HG02973 (cell line): Measurements from ENCODE around the gene CRABP1.
A peak's percentile ranks its signal among the peaks of the same experiment; 100 is the strongest.

Experiments
- ATAC-seq: cut with Tn5 transposase; IDR thresholded peaks from one replicate; pipeline ENCODE4 v1.9.1; 2021; ENCODE audit warnings: moderate library complexity; ENCODE audit not compliant: unreplicated experiment

The CRABP1 gene

GRCh38 chr15:78340231-78341056 is at the start of gene CRABP1:
Gene CRABP1, plus strand, starts transcription at chr15:78340353. Its CDS starts 76 bp downstream, at chr15:78340429.
- ATAC-seq = no peak

GRCh38 chr15:78291052-78291451 is 49.1 kb upstream of the CRABP1 start:
- ATAC-seq = no peak

- ATAC-seq = no peak
These were observed 48.5 kb upstream of the CRABP1 start for GRCh38 chr15:78291698-78292097.

GRCh38 chr15:78292219-78292618 is 47.9 kb upstream of the CRABP1 start:
- no peak for ATAC-seq

- ATAC-seq = peak; percentile 79
These were observed 40.8 kb upstream of the CRABP1 start, which contains the start of gene SKIC8 for GRCh38 chr15:78299101-78299930. Gene SKIC8, minus strand, starts transcription at chr15:78299609. Its CDS starts 3,923 bp downstream, at chr15:78295686.

GRCh38 chr15:78301326-78301725 is 38.8 kb upstream of the CRABP1 start:
- ATAC-seq = no peak

GRCh38 chr15:78301828-78302227 is 38.3 kb upstream of the CRABP1 start:
- no peak for ATAC-seq

- ATAC-seq = no peak
These were observed 37.4 kb upstream of the CRABP1 start for GRCh38 chr15:78302579-78303312.

- ATAC-seq = no peak
These were observed 35.7 kb upstream of the CRABP1 start for GRCh38 chr15:78304216-78305066.

GRCh38 chr15:78306176-78306774 is 33.9 kb upstream of the CRABP1 start:
- no peak for ATAC-seq

- ATAC-seq = no peak
These were observed 32.2 kb upstream of the CRABP1 start for GRCh38 chr15:78307976-78308375.

- ATAC-seq = no peak
These were observed 31.6 kb upstream of the CRABP1 start for GRCh38 chr15:78308422-78309032.

GRCh38 chr15:78311292-78311691 is 28.9 kb upstream of the CRABP1 start:
- ATAC-seq = no peak

- ATAC-seq = no peak
These were observed 27.6 kb upstream of the CRABP1 start for GRCh38 chr15:78312536-78312935.

- ATAC-seq = no peak
These were observed 27.2 kb upstream of the CRABP1 start for GRCh38 chr15:78312957-78313356.

- no peak for ATAC-seq
These were observed 26.8 kb upstream of the CRABP1 start for GRCh38 chr15:78313383-78313782.

- no peak for ATAC-seq
These were observed 26.0 kb upstream of the CRABP1 start for GRCh38 chr15:78314181-78314581.

GRCh38 chr15:78315686-78316282 is 24.4 kb upstream of the CRABP1 start:
- ATAC-seq = no peak
